Measurements from ENCODE around the gene SCAF1.

DNA sequence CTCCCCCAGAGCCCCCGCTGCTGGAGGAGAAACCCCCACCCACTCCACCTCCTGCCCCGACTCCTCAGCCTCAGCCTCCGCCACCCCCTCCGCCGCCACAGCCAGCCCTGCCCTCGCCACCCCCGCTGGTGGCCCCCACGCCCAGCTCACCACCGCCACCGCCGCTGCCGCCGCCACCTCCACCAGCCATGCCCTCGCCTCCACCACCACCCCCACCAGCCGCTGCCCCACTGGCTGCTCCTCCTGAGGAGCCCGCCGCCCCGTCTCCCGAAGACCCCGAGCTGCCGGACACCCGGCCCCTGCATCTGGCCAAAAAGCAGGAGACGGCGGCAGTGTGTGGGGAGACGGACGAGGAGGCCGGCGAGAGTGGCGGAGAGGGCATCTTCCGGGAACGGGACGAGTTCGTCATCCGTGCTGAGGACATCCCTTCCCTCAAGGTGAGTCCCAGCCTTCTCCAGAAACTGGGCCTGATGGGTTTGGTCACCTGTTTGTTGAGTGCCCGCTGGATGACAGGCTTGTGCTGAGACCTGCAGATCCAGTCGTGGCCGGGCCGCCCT lies 40.4 kb upstream of the SCAF1 start:
- TF ChIP-seq, protein P1, sequence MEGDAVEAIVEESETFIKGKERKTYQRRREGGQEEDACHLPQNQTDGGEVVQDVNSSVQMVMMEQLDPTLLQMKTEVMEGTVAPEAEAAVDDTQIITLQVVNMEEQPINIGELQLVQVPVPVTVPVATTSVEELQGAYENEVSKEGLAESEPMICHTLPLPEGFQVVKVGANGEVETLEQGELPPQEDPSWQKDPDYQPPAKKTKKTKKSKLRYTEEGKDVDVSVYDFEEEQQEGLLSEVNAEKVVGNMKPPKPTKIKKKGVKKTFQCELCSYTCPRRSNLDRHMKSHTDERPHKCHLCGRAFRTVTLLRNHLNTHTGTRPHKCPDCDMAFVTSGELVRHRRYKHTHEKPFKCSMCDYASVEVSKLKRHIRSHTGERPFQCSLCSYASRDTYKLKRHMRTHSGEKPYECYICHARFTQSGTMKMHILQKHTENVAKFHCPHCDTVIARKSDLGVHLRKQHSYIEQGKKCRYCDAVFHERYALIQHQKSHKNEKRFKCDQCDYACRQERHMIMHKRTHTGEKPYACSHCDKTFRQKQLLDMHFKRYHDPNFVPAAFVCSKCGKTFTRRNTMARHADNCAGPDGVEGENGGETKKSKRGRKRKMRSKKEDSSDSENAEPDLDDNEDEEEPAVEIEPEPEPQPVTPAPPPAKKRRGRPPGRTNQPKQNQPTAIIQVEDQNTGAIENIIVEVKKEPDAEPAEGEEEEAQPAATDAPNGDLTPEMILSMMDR (IDR thresholded peaks at IDR 0.05): no peak
- TF ChIP-seq EZH2 (IDR thresholded peaks at IDR 0.05) (no peak), EZH2phosphoT487 (IDR thresholded peaks at IDR 0.05) (no peak)

All from neural progenitor cell (in vitro differentiated cells).